ENCODE results near the gene EMC9. TPM values are rescaled to one million over a fixed set of nuclear protein-coding genes. Genes with fewer than 3 reads are reported as not detected.

Gene EMC9
- total and polyA plus RNA-seq, 10 of the 15 experiments (the other 5 are each of a cell fraction or from before 2014, with no cell fraction given): 15.3 to 60.5 (median 30.3) TPM

DNA sequence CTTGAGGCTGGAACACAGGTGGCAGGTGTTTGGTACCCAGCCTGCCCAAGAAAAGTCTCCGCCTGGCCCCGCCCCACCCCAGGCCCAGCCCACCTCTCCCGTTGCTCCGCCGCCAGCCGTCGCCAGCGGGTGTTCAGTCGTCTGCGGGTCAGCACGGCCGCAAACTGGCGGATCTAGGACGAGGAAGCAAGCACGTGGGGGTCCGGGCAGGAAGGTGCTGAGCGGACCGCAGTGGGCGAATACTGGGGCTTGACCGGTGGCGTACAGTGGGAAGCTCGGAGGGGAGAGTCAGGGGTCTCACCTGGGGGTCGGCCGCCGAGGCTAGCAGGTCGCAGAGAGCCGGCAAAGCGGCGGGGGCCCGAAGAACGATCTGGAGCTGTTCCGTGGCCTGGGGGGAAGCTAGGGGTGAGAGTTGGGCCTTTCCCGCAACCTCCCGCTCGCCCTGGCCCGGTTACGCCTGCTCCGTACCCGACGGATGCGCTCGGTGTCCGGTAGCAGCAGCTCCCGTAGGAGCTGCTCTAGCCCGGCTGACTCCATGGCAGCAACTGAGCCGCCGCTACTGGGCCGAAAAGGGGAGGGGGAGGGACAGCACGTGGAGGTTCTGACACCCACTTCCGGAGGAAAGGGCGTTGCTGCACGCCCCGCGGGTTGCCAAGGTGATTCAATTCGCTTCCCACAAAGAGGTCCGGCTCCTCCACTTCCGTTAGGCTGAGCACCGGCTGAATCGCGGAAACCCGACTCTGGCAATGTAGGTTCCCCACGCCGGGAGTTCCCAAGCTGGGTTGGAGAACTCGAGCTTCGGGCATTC, 47.1 kb upstream of the EMC9 start, which contains the start of gene IPO4:
Gene IPO4, minus strand, starts transcription at position 566 of the 808 bp plus-strand sequence. Its CDS starts 29 bp downstream, at position 537.
- POLR2A ChIA-PET: interaction anchor here (0.9 to 3.0 kb wide), 8 partner anchors 13 to 242 kb away, joined by 3 to 28 read pairs (median 6); partner anchors contain the start of genes CHMP4A, CIDEB, IRF9 and PSME1
- peak; percentile 97 for TF ChIP-seq RELA (IDR thresholded peaks at IDR 0.05; ENCODE audit: borderline replicate concordance, partially characterized antibody)
- peak; percentile 83; the same call in 1 of the 2 replicates for TF ChIP-seq PAX5 (IDR thresholded peaks at IDR 0.05; ENCODE audit: borderline replicate concordance, low read depth, low read length)
- no peak for TF ChIP-seq SUPT20H (IDR thresholded peaks at IDR 0.05; ENCODE audit: borderline replicate concordance, control insufficient read depth, low read depth, low read length)
- TF ChIP-seq KDM1A (IDR thresholded peaks at IDR 0.05; ENCODE audit: borderline replicate concordance): no peak
- no peak for TF ChIP-seq RBBP5 (conservative IDR thresholded peaks at IDR 0.05)
- TF ChIP-seq SIN3A (IDR thresholded peaks at IDR 0.05; ENCODE audit: low read depth, low read length): peak; percentile 99
- TF ChIP-seq, protein P1, sequence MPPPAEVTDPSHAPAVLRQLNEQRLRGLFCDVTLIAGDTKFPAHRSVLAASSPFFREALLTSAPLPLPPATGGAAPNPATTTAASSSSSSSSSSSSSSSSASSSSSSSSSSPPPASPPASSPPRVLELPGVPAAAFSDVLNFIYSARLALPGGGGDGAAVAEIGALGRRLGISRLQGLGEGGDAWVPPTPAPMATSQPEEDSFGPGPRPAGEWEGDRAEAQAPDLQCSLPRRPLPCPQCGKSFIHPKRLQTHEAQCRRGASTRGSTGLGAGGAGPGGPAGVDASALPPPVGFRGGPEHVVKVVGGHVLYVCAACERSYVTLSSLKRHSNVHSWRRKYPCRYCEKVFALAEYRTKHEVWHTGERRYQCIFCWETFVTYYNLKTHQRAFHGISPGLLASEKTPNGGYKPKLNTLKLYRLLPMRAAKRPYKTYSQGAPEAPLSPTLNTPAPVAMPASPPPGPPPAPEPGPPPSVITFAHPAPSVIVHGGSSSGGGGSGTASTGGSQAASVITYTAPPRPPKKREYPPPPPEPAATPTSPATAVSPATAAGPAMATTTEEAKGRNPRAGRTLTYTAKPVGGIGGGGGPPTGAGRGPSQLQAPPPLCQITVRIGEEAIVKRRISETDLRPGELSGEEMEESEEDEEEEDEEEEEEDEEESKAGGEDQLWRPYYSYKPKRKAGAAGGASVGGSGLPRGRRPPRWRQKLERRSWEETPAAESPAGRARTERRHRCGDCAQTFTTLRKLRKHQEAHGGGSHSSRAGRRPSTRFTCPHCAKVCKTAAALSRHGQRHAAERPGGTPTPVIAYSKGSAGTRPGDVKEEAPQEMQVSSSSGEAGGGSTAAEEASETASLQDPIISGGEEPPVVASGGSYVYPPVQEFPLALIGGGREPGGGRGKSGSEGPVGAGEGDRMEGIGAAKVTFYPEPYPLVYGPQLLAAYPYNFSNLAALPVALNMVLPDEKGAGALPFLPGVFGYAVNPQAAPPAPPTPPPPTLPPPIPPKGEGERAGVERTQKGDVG (CRISPR knock-in tag; IDR thresholded peaks at IDR 0.05): no peak
- peak; percentile 79 for TF ChIP-seq MEF2A (IDR thresholded peaks at IDR 0.05; ENCODE audit: insufficient read depth, low read depth, low read length)
- no peak for TF ChIP-seq HDAC2 (IDR thresholded peaks at IDR 0.05)
- TF ChIP-seq IKZF2 (IDR thresholded peaks at IDR 0.05): no peak; a peak in 1 of 4 replicates
- TF ChIP-seq HDAC6 (IDR thresholded peaks at IDR 0.05; ENCODE audit: unreplicated experiment): no peak
- TF ChIP-seq ZBED1 (IDR thresholded peaks at IDR 0.05; ENCODE audit: borderline replicate concordance): peak; percentile 38; the same call in 1 of the 2 replicates
- peak; percentile 71; the same call in 1 of the 2 replicates for TF ChIP-seq ATF2 (IDR thresholded peaks at IDR 0.05; ENCODE audit: low read length)
- TF ChIP-seq, protein P2, sequence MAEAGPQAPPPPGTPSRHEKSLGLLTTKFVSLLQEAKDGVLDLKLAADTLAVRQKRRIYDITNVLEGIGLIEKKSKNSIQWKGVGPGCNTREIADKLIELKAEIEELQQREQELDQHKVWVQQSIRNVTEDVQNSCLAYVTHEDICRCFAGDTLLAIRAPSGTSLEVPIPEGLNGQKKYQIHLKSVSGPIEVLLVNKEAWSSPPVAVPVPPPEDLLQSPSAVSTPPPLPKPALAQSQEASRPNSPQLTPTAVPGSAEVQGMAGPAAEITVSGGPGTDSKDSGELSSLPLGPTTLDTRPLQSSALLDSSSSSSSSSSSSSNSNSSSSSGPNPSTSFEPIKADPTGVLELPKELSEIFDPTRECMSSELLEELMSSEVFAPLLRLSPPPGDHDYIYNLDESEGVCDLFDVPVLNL (IDR thresholded peaks at IDR 0.05; ENCODE audit: low read depth, low read length): no peak; the same call in 1 of the 2 replicates
- peak; percentile 82; the same call in 1 of the 2 replicates for TF ChIP-seq PML (IDR thresholded peaks at IDR 0.05; ENCODE audit: low read length)

More for the DNA sequence above, 47.1 kb upstream of the EMC9 start, which contains the start of gene IPO4:
- Histone ChIP-seq H3K79me2 (ENCODE audit: control insufficient read depth, insufficient read depth, low read length) (peaks cover 22% of the 10 kb centered on the region), H3K4me2 (ENCODE audit: control insufficient read depth, insufficient read depth) (peak within 1 kb of the TSS; percentile 78), H3K4me3 (peak within 1 kb of the TSS; percentile 79), H3K27ac (ENCODE audit: control insufficient read depth, insufficient read depth) (peak within 1 kb of the TSS; percentile 34), H4K20me1 (ENCODE audit: control insufficient read depth, insufficient read depth) (no peaks in the 10 kb centered on the region), H2AFZ (ENCODE audit: control insufficient read depth, low read depth, low read length) (peak within 1 kb of the TSS; percentile 69), H3K9ac (ENCODE audit: control insufficient read depth, insufficient read depth, low read length) (peak within 1 kb of the TSS; percentile 69), H3K27me3 (replicated peaks in 1 of 2; ENCODE audit: control insufficient read depth in 2 of 2, insufficient read depth in 2 of 2, low read length in 1 of 2) (no peaks in the 10 kb centered on the region), H3K9me3 (replicated peaks; ENCODE audit: control insufficient read depth, insufficient read depth, low read length) (no peaks in the 10 kb centered on the region), H3K4me1 (ENCODE audit: control insufficient read depth, insufficient read depth, low read length) (0 out of 2 replicates have a peak, but pooled peaks cover 4% of the 10 kb centered on the region), H3K36me3 (ENCODE audit: control insufficient read depth in 2 of 2, insufficient read depth in 2 of 2, low read length in 1 of 2) (peaks cover 18 to 19% of the 10 kb centered on the region in 2 experiments)
- 1% methylated on average over 64 of the region's 65 CpGs for WGBS (ENCODE audit: insufficient coverage, insufficient replicate concordance, low lambda C conversion rate, missing lambda C conversion rate)
- ChIA-PET SMC1A (ENCODE audit: uncharacterized antibody, unreplicated experiment) (interaction anchor here (0.9 to 1.6 kb wide), 7 partner anchors 27 to 120 kb away, joined by 3 to 11 read pairs (median 4); partner anchors contain the start of genes CIDEB, DCAF11, IRF9 and NRL), RAD21 (ENCODE audit: unreplicated experiment) (interaction anchor here (0.6 to 2.8 kb wide), 14 partner anchors 25 to 131 kb away, joined by 3 to 13 read pairs (median 4); partner anchors contain the start of genes CHMP4A, CIDEB, DCAF11 and DHRS1), CTCF (interaction anchor here (0.6 to 2.2 kb wide), 8 partner anchors 13 to 1814 kb away, joined by 3 to 9 read pairs (median 6); partner anchors contain the start of genes CHMP4A, CIDEB, IRF9 and TINF2)
- intact Hi-C loops (cut with micrococcal nuclease; ENCODE audit: unreplicated experiment): loop anchor here (2.0 kb wide), 1 partner anchor 108 kb away; no protein-coding TSS in a partner anchor
- ATAC-seq (peak; percentile 94), DNase-seq (ENCODE audit: low read depth, low spot score) (peak; percentile 88), FAIRE-seq (peak; percentile 99)
- BruUV-seq (replicated peaks): no TSS peak
- in situ Hi-C loops (cut with MboI): no loop called here
